ENCODE measurements around the gene TSFM.

Gene TSFM

GRCh38 chr12:57744194-57744776, 38.3 kb upstream of the TSFM start (continued):
- TF ChIP-seq ZBTB10 (tag by site-specific recombination; IDR thresholded peaks at IDR 0.05) (peak; percentile 53; the same call in 1 of the 2 replicates), ZNF37A (tag by site-specific recombination; IDR thresholded peaks at IDR 0.05) (no peak), BCL11A (tag by site-specific recombination; IDR thresholded peaks at IDR 0.05; ENCODE audit: low read depth) (no peak), ZNF707 (tag by site-specific recombination; IDR thresholded peaks at IDR 0.05) (no peak), ZNF350 (tag by site-specific recombination; IDR thresholded peaks at IDR 0.05) (no peak), ZNF132 (tag by site-specific recombination; IDR thresholded peaks at IDR 0.05; ENCODE audit: borderline replicate concordance) (no peak), ZNF223 (tag by site-specific recombination; IDR thresholded peaks at IDR 0.05) (no peak), GLIS1 (tag by site-specific recombination; IDR thresholded peaks at IDR 0.05) (no peak), ZNF658 (tag by site-specific recombination; IDR thresholded peaks at IDR 0.05) (no peak), ZBTB49 (tag by site-specific recombination; IDR thresholded peaks at IDR 0.05; ENCODE audit: low read depth) (no peak), ATF2 (tag by site-specific recombination; IDR thresholded peaks at IDR 0.05; ENCODE audit: low read depth) (no peak), ZNF133 (tag by site-specific recombination; IDR thresholded peaks at IDR 0.05) (no peak), ZNF473 (tag by site-specific recombination; IDR thresholded peaks at IDR 0.05) (no peak), ZNF48 (tag by site-specific recombination; IDR thresholded peaks at IDR 0.05) (no peak), ZBTB20 (tag by site-specific recombination; IDR thresholded peaks at IDR 0.05) (0 out of 2 replicates have a peak, but pooled peaks have one; percentile 12), PRDM2 (tag by site-specific recombination; IDR thresholded peaks at IDR 0.05; ENCODE audit: borderline replicate concordance) (no peak), ZNF274 (IDR thresholded peaks at IDR 0.05; ENCODE audit: low read length) (no peak), ZNF274 (tag by site-specific recombination; IDR thresholded peaks at IDR 0.05; ENCODE audit: borderline replicate concordance) (no peak), ZXDB (tag by site-specific recombination; IDR thresholded peaks at IDR 0.05) (no peak; the same call in 1 of the 2 replicates), ZNF571 (tag by site-specific recombination; IDR thresholded peaks at IDR 0.05) (no peak), ZNF416 (tag by site-specific recombination; IDR thresholded peaks at IDR 0.05) (no peak), YY1 (tag by site-specific recombination; IDR thresholded peaks at IDR 0.05) (0 out of 2 replicates have a peak, but pooled peaks have one; percentile 44), ZNF202 (tag by site-specific recombination; IDR thresholded peaks at IDR 0.05; ENCODE audit: borderline replicate concordance) (no peak), MEIS1 (CRISPR knock-in tag; IDR thresholded peaks at IDR 0.05; ENCODE audit: borderline replicate concordance) (no peak), SP3 (tag by site-specific recombination; IDR thresholded peaks at IDR 0.05) (no peak; the same call in 1 of the 2 replicates), ZNF660 (tag by site-specific recombination; IDR thresholded peaks at IDR 0.05) (peak; percentile 67), ZNF366 (tag by site-specific recombination; conservative IDR thresholded peaks at IDR 0.05) (peak; percentile 16), ZNF610 (tag by site-specific recombination; IDR thresholded peaks at IDR 0.05; ENCODE audit: borderline replicate concordance) (peak; percentile 63; the same call in 1 of the 2 replicates), ZBTB1 (tag by site-specific recombination; IDR thresholded peaks at IDR 0.05) (no peak)

Data from HEK293 (cell line).